ENCODE measurements around the gene TTC7B. TPM values are rescaled to one million over a fixed set of nuclear protein-coding genes. Genes with fewer than 3 reads are reported as not detected.

TTC7B gene
- total and polyA plus RNA-seq, 10 of the 15 experiments (the other 5 are each of a cell fraction or from before 2014, with no cell fraction given): under 0.01 to 1.1 (median 0.26) TPM; not detected in 2

- H3K27me3 ChIP-seq (replicated peaks in 1 of 2; ENCODE audit: control insufficient read depth in 2 of 2, insufficient read depth in 2 of 2, low read length in 1 of 2): 0 out of 4 replicates have a peak, but pooled peaks cover 0 to 3% of the 10 kb centered on the region in 2 experiments
- no peaks in the 10 kb centered on the region for H3K9me3 ChIP-seq (replicated peaks; ENCODE audit: control insufficient read depth, insufficient read depth, low read length)
- intact Hi-C loops (cut with micrococcal nuclease; ENCODE audit: unreplicated experiment) (no loop called here), in situ Hi-C loops (cut with MboI) (no loop called here)
- 53% methylated on average over 10 of the region's 10 CpGs for WGBS (ENCODE audit: insufficient coverage, insufficient replicate concordance, low lambda C conversion rate, missing lambda C conversion rate)
- H3K79me2 ChIP-seq (ENCODE audit: control insufficient read depth, insufficient read depth, low read length): no peaks in the 10 kb centered on the region
- SMC1A ChIA-PET (ENCODE audit: uncharacterized antibody, unreplicated experiment): no interaction called here
- RAD21 ChIA-PET (ENCODE audit: unreplicated experiment): no interaction called here
- no peak overlapping the region for H3K9ac ChIP-seq (ENCODE audit: control insufficient read depth, insufficient read depth, low read length)
- TF ChIP-seq CBX3 (IDR thresholded peaks at IDR 0.05; ENCODE audit: borderline replicate concordance, low read depth) (no peak), EED (IDR thresholded peaks at IDR 0.05; ENCODE audit: low read depth) (no peak), ATF7 (IDR thresholded peaks at IDR 0.05; ENCODE audit: low read depth) (no peak), SUPT20H (IDR thresholded peaks at IDR 0.05; ENCODE audit: borderline replicate concordance, control insufficient read depth, low read depth, low read length) (no peak), ZBTB33 (IDR thresholded peaks at IDR 0.05) (no peak), PML (IDR thresholded peaks at IDR 0.05; ENCODE audit: low read length) (no peak), ZNF24 (IDR thresholded peaks at IDR 0.05) (no peak), EP300 (IDR thresholded peaks at IDR 0.05; ENCODE audit: borderline replicate concordance in 1 of 2, control insufficient read depth in 1 of 2, low read depth in 2 of 2, low read length in 2 of 2) (no peak), POLR2A (IDR thresholded peaks at IDR 0.05; ENCODE audit: low read depth, low read length) (no peak)
- TF ChIP-seq, protein P1, sequence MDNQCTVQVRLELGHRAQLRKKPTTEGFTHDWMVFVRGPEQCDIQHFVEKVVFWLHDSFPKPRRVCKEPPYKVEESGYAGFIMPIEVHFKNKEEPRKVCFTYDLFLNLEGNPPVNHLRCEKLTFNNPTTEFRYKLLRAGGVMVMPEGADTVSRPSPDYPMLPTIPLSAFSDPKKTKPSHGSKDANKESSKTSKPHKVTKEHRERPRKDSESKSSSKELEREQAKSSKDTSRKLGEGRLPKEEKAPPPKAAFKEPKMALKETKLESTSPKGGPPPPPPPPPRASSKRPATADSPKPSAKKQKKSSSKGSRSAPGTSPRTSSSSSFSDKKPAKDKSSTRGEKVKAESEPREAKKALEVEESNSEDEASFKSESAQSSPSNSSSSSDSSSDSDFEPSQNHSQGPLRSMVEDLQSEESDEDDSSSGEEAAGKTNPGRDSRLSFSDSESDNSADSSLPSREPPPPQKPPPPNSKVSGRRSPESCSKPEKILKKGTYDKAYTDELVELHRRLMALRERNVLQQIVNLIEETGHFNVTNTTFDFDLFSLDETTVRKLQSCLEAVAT (IDR thresholded peaks at IDR 0.05): no peak
- no peak for FAIRE-seq
- no peak for ATAC-seq
- CTCF ChIA-PET: no interaction called here
- H2AFZ ChIP-seq (ENCODE audit: control insufficient read depth, low read depth, low read length): no peak overlapping the region
- H3K4me3 ChIP-seq: no peak overlapping the region
- DNase-seq (ENCODE audit: low read depth, low spot score): no peak
- H3K36me3 ChIP-seq (ENCODE audit: control insufficient read depth in 2 of 2, insufficient read depth in 2 of 2, low read length in 1 of 2): no peaks in the 10 kb centered on the region
- POLR2A ChIA-PET: no interaction called here
- no peaks in the 10 kb centered on the region for H4K20me1 ChIP-seq (ENCODE audit: control insufficient read depth, insufficient read depth)
- no peak overlapping the region for H3K27ac ChIP-seq (ENCODE audit: control insufficient read depth, insufficient read depth)
- no TSS peak for BruUV-seq (replicated peaks)
- no peak overlapping the region for H3K4me2 ChIP-seq (ENCODE audit: control insufficient read depth, insufficient read depth)
- H3K4me1 ChIP-seq (ENCODE audit: control insufficient read depth, insufficient read depth, low read length): no peaks in the 10 kb centered on the region
These were observed 4.6 kb downstream of the TTC7B start for GRCh38 chr14:90811641-90812040.
